ENCODE measurements around the gene SCT.

DNA sequence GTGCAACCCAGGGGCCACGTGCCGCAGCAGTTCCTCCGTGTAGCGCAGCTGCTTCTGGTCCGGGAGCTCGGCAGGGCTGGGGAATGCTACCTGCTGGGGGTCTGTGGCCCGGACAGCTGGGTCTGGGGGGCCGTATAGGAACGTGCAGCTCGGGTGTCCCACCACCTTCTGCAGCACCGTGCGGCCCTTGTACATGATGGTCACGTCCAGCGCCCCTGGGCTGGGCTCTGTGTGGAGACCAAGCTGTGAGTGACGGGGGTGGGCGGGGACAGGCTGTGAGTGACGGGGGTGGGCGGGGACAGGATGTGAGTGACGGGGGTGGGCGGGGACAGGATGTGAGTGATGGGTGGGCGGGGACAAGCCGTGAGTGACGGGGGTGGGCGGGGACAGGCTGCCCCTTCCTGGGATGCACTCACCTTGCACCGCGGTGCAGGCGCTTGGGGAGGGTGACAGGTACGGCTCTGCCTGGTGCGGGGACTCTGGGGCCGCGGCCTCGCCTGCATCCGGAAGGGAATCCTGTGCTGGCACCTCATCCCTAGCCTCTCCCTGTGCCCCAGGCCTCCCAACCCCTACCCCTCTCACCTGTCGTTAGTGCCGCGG lies 13.5 kb downstream of the SCT start:
- TF ChIP-seq, protein P1, sequence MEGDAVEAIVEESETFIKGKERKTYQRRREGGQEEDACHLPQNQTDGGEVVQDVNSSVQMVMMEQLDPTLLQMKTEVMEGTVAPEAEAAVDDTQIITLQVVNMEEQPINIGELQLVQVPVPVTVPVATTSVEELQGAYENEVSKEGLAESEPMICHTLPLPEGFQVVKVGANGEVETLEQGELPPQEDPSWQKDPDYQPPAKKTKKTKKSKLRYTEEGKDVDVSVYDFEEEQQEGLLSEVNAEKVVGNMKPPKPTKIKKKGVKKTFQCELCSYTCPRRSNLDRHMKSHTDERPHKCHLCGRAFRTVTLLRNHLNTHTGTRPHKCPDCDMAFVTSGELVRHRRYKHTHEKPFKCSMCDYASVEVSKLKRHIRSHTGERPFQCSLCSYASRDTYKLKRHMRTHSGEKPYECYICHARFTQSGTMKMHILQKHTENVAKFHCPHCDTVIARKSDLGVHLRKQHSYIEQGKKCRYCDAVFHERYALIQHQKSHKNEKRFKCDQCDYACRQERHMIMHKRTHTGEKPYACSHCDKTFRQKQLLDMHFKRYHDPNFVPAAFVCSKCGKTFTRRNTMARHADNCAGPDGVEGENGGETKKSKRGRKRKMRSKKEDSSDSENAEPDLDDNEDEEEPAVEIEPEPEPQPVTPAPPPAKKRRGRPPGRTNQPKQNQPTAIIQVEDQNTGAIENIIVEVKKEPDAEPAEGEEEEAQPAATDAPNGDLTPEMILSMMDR (conservative IDR thresholded peaks at IDR 0.05; ENCODE audit: low read depth, low read length), result no peak
- TF ChIP-seq EZH2 (IDR thresholded peaks at IDR 0.05; ENCODE audit: borderline replicate concordance, low read depth, low read length, poor library complexity, severe bottlenecking), result no peak
